HepG2 (cell line): ENCODE measurements around the gene PLXNA3. TPM values are rescaled to one million over a fixed set of nuclear protein-coding genes. Genes with fewer than 3 reads are reported as not detected.
A peak's percentile ranks its signal among the peaks of the same experiment; 100 is the strongest.

Experiments used
- GPBP1L1 ChIP-seq: sonication (generic); formaldehyde crosslinking; IDR thresholded peaks from 2 replicates; pipeline ENCODE4 v1.5.0; 2020; ENCODE audit warnings: mild to moderate bottlenecking, missing genetic modification reagents
- KIAA2018 ChIP-seq: sonication (generic); formaldehyde crosslinking; IDR thresholded peaks from 2 replicates; pipeline ENCODE4 v1.5.0; 2020; ENCODE audit warnings: mild to moderate bottlenecking, missing genetic modification reagents, borderline replicate concordance
- POLR2AphosphoS2 ChIP-seq: IDR thresholded peaks from 2 replicates; pipeline ENCODE4 v1.6.1; 2011; ENCODE audit warnings: low read depth, low read length, improper control_type of control experiment
- SRY ChIP-seq: sonication (generic); formaldehyde crosslinking; IDR thresholded peaks from 2 replicates; pipeline ENCODE4 v1.8.0; 2022; ENCODE audit warnings: mild to moderate bottlenecking, missing genetic modification reagents
- TP53 ChIP-seq: sonication (generic); formaldehyde crosslinking; conservative IDR thresholded peaks from 2 replicates; pipeline ENCODE4 v1.4.0; 2020; ENCODE audit warnings: missing genetic modification reagents
- ZNF230 ChIP-seq: sonication (generic); formaldehyde crosslinking; IDR thresholded peaks from 2 replicates; pipeline ENCODE4 v1.4.0; 2020; ENCODE audit warnings: mild to moderate bottlenecking, missing genetic modification reagents
- ZNF253 ChIP-seq: sonication (generic); formaldehyde crosslinking; IDR thresholded peaks from 2 replicates; pipeline ENCODE4 v1.8.0; 2022; ENCODE audit warnings: mild to moderate bottlenecking, missing genetic modification reagents, borderline replicate concordance
- ZNF580 ChIP-seq: IDR thresholded peaks from 2 replicates; pipeline ENCODE4 v1.6.1; 2016; ENCODE audit warnings: low read depth, borderline replicate concordance
- ZNF670 ChIP-seq: sonication (generic); formaldehyde crosslinking; IDR thresholded peaks from 2 replicates; pipeline ENCODE4 v1.8.0; 2022; ENCODE audit warnings: mild to moderate bottlenecking, missing genetic modification reagents, borderline replicate concordance
- ZNF704 ChIP-seq: sonication (generic); formaldehyde crosslinking; IDR thresholded peaks from 2 replicates; pipeline ENCODE4 v1.8.1; 2023; ENCODE audit warnings: mild to moderate bottlenecking, inconsistent platforms, moderate library complexity, missing genetic modification reagents, borderline replicate concordance
- ZNF772 ChIP-seq: sonication (generic); formaldehyde crosslinking; IDR thresholded peaks from 2 replicates; pipeline ENCODE4 v1.5.0; 2020; ENCODE audit warnings: mild to moderate bottlenecking, missing genetic modification reagents
- polyA plus RNA-seq, 8 experiments: library from polyadenylated mRNA; depleted of rRNA in 3 of 8; stranded (reverse) in 7 of 8; unstranded in 1 of 8; fragments of >200 nt; fragmentation: Illumina TruSeq in 4 of 8; extraction: Trizol in 4 of 8; gene quantifications; 2 replicates each; pipeline versions ENCODE4 v1.2.1 to v1.2.3, GENCODE V29; 2011 to 2016; ENCODE audit warnings: low read depth in 4 of 8, missing spikeins in 1 of 8, mixed read lengths in 1 of 8; ENCODE audit not compliant: insufficient read depth in 1 of 8
- total RNA-seq, 5 experiments: library from RNA; depleted of rRNA; stranded (reverse); fragments of >200 nt; fragmentation: Illumina TruSeq; extraction: Trizol; gene quantifications; 2 replicates each; pipeline ENCODE4 v1.2.3, GENCODE V29; 2016; ENCODE audit warnings: low read depth in 1 of 5
- TF ChIP-seq, protein P1 (sequence below): IDR thresholded peaks from 2 replicates; pipeline ENCODE4 v1.6.1; 2016
- TF ChIP-seq, protein P2 (sequence below), 2 experiments: sonication (generic) in 1 of 2; formaldehyde crosslinking in 1 of 2; IDR thresholded peaks; 2 replicates each; pipeline versions ENCODE4 v1.4.0 to v1.6.1; 2018 to 2020; ENCODE audit warnings: missing genetic modification reagents in 2 of 2, borderline replicate concordance in 1 of 2, low read depth in 1 of 2, mild to moderate bottlenecking in 1 of 2, missing biosample characterization in 1 of 2

The PLXNA3 gene
- total and polyA plus RNA-seq, 2 of the 13 experiments (the other 11 are each of a cell fraction or from before 2014, with no cell fraction given) = 5.8 to 20.6 TPM

DNA sequence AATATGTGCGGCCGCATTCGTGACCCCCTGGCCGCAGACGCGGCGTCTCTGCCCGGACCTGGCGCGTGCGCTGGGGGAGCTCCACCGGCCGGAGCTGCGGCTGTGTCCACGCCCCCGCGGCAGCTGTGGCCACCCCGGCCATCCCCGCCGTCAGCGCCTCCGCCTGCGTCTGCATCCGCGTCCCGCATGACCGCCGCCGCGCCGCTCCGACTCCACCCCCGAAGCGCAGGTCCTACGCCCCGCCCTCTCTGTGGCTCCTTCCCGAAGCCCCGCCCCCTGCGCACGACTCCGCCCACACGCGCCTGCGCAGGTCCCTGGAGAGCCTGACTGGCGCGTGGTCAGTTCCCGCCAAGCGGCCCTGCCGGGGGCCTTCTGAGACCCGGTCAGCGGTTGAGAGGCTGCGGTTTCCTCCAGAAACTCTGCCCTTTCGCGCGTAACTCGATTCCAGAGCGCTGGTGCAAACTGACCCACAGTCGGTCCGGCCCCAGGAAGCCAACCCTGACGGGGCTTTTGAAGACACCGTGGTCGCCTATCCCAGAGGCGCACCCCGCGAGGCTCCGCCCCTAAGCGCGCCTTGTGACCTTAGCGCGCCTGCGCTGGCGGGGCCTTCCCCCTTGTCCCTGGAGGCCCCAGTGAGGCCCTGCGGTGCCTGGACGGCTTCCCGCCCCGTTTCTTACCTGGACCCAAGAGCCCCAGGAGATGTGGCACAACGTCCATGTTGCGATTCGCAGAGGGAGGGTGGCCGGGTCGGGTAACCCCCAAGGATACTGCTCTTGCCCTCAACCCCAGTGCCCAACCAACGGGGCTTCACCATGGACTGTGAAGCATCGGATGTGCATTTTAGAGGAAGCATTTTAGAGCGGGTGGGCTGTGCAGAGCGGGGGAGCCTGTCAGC lies 20.9 kb downstream of the PLXNA3 start, which contains the start of gene LAGE3 (continued):
- TF ChIP-seq KIAA2018 (CRISPR knock-in tag) (no peak), POLR2AphosphoS2 (no peak), ZNF580 (CRISPR knock-in tag) (peak; percentile 53; the same call in 1 of the 2 replicates), ZNF704 (peak; percentile 78; the same call in 1 of the 2 replicates), ZNF253 (CRISPR knock-in tag) (no peak), SRY (CRISPR knock-in tag) (0 out of 2 replicates have a peak, but pooled peaks have one; percentile 80), ZNF230 (CRISPR knock-in tag) (0 out of 2 replicates have a peak, but pooled peaks have one; percentile 29), ZNF670 (CRISPR knock-in tag) (no peak), ZNF772 (CRISPR knock-in tag) (peak; percentile 74; the same call in 1 of the 2 replicates), GPBP1L1 (no peak), TP53 (CRISPR knock-in tag) (no peak)
- TF ChIP-seq, protein P1, sequence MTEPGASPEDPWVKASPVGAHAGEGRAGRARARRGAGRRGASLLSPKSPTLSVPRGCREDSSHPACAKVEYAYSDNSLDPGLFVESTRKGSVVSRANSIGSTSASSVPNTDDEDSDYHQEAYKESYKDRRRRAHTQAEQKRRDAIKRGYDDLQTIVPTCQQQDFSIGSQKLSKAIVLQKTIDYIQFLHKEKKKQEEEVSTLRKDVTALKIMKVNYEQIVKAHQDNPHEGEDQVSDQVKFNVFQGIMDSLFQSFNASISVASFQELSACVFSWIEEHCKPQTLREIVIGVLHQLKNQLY (CRISPR knock-in tag) = peak; percentile 48; the same call in 1 of the 2 replicates
- TF ChIP-seq, protein P2, sequence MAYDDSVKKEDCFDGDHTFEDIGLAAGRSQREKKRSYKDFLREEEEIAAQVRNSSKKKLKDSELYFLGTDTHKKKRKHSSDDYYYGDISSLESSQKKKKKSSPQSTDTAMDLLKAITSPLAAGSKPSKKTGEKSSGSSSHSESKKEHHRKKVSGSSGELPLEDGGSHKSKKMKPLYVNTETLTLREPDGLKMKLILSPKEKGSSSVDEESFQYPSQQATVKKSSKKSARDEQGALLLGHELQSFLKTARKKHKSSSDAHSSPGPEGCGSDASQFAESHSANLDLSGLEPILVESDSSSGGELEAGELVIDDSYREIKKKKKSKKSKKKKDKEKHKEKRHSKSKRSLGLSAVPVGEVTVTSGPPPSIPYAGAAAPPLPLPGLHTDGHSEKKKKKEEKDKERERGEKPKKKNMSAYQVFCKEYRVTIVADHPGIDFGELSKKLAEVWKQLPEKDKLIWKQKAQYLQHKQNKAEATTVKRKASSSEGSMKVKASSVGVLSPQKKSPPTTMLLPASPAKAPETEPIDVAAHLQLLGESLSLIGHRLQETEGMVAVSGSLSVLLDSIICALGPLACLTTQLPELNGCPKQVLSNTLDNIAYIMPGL (CRISPR knock-in tag; IDR thresholded peaks at IDR 0.05; ENCODE audit: borderline replicate concordance in 1 of 2, low read depth in 1 of 2) = 0 out of 4 replicates have a peak, but pooled peaks of 1 of the 2 experiments have one; percentile 24
